Mesodermal cell (in vitro differentiated cells): ENCODE measurements around the gene MTHFD1L.
A peak's percentile ranks its signal among the peaks of the same experiment; 100 is the strongest.

ENCODE experiments used
- H3K27ac ChIP-seq: 2 replicates; pipeline ENCODE4 v1.7.0; 2013; ENCODE audit warnings: mild to moderate bottlenecking, low read depth, low read length, moderate library complexity; ENCODE audit not compliant: severe bottlenecking
- H3K36me3 ChIP-seq: 2 replicates; pipeline ENCODE4 v1.7.1; 2013; ENCODE audit warnings: mild to moderate bottlenecking, low read length, moderate library complexity; ENCODE audit not compliant: control insufficient read depth, insufficient read depth
- H3K4me1 ChIP-seq: one replicate; pipeline ENCODE4 v1.7.1; 2013; ENCODE audit warnings: mild to moderate bottlenecking, low read length; ENCODE audit not compliant: insufficient read depth, control insufficient read depth, poor library complexity, severe bottlenecking
- H3K4me3 ChIP-seq: 2 replicates; pipeline ENCODE4 v1.7.0; 2013; ENCODE audit warnings: low read length, control low read depth, mild to moderate bottlenecking; ENCODE audit not compliant: insufficient read depth, poor library complexity, severe bottlenecking; ENCODE audit errors: extremely low read depth
- H3K9me3 ChIP-seq: 2 replicates; pipeline ENCODE4 v1.7.1; 2013; ENCODE audit warnings: mild to moderate bottlenecking, low read length, moderate library complexity; ENCODE audit not compliant: control insufficient read depth
- WGBS, 2 experiments: methylation state at CpG; one replicate each; pipeline ENCODE4 v1.1.5; 2013; ENCODE audit warnings: missing lambda C conversion rate in 2 of 2; ENCODE audit not compliant: insufficient coverage in 2 of 2; 5-methylcytosine and 5-hydroxymethylcytosine counted together

MTHFD1L gene

DNA sequence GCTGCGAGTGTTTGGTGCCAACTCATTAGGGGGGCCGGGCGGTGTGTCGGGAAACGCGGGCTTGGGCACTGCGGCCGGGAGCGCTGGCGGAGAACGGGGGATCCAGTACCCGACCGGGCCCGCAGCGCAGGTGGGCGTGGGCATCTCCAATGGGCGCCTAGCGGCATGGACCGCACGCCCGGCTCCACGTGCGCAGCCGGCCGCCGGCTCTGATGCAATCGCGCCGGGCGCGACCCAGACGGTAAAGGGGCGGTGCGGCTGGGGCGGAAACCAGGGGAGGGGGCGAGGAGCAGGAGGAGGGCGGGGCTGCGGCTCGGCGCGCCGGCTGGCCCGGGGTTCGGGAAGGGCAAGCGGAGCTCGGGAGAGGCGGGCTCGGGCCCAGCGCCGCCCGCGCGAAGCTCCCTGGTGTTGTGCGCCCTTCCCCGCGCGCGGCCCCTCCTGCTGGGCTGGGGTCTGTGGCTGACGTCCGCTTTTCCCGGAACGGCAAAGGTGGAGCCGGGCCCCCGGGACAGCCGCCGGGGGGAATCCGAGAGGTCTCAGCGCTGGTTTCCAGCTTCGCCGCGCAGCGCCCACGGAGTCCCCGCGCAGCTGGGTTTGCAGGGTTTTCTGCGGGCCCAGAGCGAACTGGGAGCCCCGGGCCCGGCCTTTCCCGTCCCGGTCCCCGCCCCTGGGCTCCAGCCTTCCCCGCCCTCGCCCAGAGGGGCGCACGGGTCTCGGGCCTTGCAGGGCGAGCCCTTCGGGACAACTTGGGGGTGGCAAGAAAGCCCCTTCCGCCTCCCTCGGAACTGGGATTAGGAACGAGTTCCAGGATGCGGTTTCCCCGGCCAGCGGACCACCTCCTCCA is 867 bp downstream of the MTHFD1L start:
- Histone ChIP-seq H3K27ac (peak overlapping the region; percentile 97), H3K4me3 (peak overlapping the region; percentile 79), H3K36me3 (peaks cover 15% of the 10 kb centered on the region), H3K9me3 (no peaks in the 10 kb centered on the region), H3K4me1 (peaks cover 11% of the 10 kb centered on the region)
- 0 to 1% methylated on average over 68 to 76 of the region's 95 CpGs for whole genome bisulfite sequencing, 2 experiments

DNA sequence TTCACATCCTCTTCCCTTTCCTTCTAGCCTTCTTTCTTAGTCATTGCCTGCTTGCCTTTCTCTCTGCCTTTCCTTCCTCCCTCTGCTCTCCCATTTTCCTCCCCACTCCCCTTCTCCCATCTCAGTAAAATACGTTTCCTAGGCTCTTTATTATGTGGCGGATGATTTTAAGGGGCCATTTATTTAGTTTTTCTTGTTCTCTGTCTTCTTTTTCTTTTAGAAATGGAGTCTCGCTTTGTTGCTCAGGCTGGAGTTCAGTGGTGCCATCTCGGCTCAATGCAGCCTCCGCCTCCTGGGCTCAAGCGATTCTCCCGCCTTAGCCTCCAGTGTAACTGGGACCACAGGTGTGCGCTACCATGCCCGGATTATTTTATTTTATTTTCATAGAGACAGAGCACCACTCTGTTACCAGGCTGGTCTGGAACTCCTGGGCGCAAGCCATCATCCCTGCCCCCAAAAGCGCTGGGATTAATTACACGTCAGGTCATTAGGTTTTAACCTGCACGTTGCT is 1.5 kb downstream of the MTHFD1L start:
- Histone ChIP-seq H3K36me3 (peaks cover 15% of the 10 kb centered on the region), H3K4me1 (peaks cover 6% of the 10 kb centered on the region), H3K4me3 (peak overlapping the region; percentile 79), H3K9me3 (no peaks in the 10 kb centered on the region), H3K27ac (peak overlapping the region; percentile 97)
- 55 to 58% methylated on average over 11 of the region's 13 CpGs for WGBS, 2 experiments

DNA sequence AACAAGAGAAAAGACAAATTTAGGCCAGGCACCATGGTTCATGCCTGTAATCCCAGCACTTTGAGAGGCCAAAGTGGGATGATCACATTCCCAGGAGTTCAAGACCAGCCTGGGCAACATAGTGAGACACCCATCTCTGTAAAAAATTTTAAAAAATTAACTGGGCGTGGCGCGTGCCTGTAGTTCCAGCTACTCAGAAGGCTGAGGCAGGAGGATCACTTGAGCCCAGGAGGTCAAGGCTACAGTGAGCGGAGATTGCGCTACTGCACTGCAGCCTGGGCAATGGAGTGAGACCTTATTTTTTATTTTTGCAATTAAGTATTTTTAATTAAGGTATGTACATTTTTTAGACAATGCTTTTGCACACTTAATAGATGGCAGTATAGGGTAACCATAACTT is 3.3 kb downstream of the MTHFD1L start:
- H3K4me3 ChIP-seq: no peak overlapping the region
- H3K27ac ChIP-seq: no peak overlapping the region
- peaks cover 6% of the 10 kb centered on the region for H3K4me1 ChIP-seq
- H3K36me3 ChIP-seq: peaks cover 23% of the 10 kb centered on the region
- no peaks in the 10 kb centered on the region for H3K9me3 ChIP-seq
- 81 to 97% methylated on average over 3 of the region's 5 CpGs for WGBS, 2 experiments

DNA sequence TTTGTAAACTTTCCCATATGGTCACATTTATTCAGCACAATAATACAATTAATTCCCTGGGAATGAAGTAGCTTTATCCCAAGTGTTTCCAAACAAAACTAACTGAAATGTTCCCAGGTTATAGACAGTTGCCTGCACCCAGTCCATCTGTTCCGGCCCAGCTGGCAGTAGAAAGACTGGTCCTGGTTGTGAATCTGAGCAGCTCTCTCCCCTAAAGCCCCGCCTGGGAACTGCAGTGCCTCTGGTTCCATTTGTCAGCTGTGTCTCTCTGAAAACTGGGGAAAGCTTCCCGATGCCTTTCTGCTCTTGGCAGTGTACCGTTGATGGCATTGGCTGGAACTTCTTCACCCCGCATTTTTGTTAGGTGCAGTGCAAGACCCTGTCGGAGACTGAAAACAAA is 8.7 kb downstream of the MTHFD1L start:
- Histone ChIP-seq H3K36me3 (peaks cover 45% of the 10 kb centered on the region), H3K27ac (no peak overlapping the region), H3K4me3 (no peak overlapping the region), H3K4me1 (no peaks in the 10 kb centered on the region), H3K9me3 (no peaks in the 10 kb centered on the region)
- WGBS, 2 experiments: 90 to 91% methylated on average over 6 of the region's 6 CpGs

DNA sequence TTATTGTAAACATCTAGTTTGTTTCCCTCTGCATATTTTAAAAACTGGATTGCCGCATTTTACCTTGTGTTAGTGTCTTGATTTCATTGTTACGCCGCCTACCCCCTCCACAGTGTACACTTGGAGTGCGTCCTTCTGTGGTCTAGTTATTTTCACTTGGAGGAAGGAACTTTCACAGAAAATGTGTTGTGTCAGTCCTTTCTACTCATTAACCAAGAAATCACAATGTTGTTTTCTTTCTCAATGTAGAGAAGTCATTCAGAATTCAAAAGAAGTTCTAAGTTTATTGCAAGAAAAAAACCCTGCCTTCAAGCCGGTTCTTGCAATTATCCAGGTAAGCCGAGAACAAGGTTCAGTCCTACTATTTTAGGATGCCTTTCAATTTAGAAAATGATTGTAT is 10.3 kb downstream of the MTHFD1L start:
- H3K9me3 ChIP-seq: no peaks in the 10 kb centered on the region
- peaks cover 59% of the 10 kb centered on the region for H3K36me3 ChIP-seq
- peaks cover 10% of the 10 kb centered on the region for H3K4me1 ChIP-seq
- 84 to 95% methylated on average over 2 to 5 of the region's 6 CpGs for WGBS, 2 experiments
- no peak overlapping the region for H3K4me3 ChIP-seq
- H3K27ac ChIP-seq: no peak overlapping the region

DNA sequence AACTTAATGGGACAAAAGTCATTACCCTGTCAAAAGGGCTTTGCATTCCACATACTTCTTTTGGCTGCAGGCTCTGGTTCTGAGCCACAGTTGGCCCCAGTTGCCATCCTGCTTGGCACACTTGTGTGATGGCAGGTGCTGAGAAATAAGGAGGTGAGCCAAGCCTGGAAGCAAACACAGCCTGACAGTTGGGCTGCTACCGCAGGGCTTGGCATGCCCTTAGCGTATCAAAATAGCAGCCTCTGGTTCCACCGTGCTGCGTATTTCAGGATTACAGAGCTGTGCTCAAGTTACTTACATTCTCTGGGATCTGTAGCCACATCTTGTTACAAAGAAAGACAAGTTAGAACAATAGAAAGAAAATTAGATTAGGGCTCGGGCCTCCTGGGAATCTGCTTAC is 11.1 kb downstream of the MTHFD1L start:
- no peak overlapping the region for H3K27ac ChIP-seq
- H3K4me1 ChIP-seq: peaks cover 18% of the 10 kb centered on the region
- no peak overlapping the region for H3K4me3 ChIP-seq
- WGBS, 2 experiments: 85 to 97% methylated on average over 4 of the region's 5 CpGs
- H3K36me3 ChIP-seq: peaks cover 55% of the 10 kb centered on the region
- no peaks in the 10 kb centered on the region for H3K9me3 ChIP-seq

DNA sequence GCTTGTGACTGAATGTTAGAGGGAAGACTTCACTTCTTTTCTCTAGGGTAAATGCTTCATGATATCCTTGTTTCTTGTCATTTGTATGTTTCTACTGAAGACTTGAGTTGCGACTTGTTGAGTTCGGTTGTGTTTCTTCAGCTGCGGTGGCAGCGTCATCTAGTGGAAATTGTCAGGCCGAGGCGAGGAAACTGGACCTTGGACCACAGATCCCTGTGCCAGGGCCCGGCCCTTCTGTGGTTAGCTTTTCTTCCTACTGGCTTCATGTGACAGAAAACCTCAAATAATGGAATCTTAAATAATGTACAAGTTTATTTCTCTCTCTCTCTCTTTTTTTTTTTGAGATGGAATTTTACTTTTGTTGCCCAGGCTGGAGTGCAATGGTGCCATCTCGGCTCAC is 12.4 kb downstream of the MTHFD1L start:
- Histone ChIP-seq H3K27ac (peak overlapping the region; percentile 23), H3K4me1 (peaks cover 28% of the 10 kb centered on the region), H3K9me3 (no peaks in the 10 kb centered on the region), H3K36me3 (peaks cover 47% of the 10 kb centered on the region), H3K4me3 (no peak overlapping the region)
- 94 to 95% methylated on average over 6 to 7 of the region's 8 CpGs for WGBS, 2 experiments

DNA sequence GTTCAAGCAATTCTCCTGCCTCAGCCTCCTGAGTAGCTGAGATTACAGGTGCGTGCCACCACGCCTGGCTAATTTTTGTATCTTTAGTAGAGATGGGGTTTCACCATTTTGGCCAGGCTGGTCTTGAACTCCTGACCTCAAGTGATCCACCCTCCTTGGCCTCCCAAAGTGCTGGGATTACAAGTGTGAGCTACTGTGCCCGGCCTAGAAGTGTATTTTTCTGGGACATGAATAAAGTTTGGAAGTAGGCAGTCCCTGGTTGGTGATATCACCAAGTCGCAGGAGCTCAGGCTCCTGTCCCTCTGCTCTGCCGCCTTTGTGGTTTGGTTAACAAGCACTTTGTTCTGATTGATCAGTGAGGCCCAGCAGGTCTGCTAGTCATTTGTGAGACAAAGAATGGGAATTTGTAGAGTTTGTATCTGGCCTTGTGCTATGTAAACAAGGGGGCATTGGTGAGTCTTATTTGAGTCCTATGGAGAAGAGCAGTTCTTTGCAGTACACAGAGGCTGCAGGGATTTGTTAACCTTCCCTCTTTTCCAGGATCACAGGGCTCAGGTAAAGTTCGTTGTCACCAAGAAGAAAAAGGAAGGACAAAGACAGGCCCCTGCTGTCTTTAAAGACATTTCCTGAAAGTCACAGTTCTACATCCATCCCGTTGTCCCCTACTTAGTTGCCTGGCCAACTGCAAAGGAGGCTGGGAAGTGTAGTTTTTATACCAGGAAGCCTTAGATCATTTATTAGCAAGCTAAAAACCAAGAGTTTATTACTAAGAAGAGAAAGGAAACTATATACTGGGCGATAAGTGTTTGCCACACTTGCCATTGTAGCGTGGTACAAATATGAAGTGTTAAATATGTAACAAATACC is 13.1 kb downstream of the MTHFD1L start:
- 31 to 42% methylated on average over 3 to 5 of the region's 9 CpGs for WGBS, 2 experiments
- Histone ChIP-seq H3K27ac (peak overlapping the region; percentile 71), H3K4me1 (peaks cover 35% of the 10 kb centered on the region), H3K4me3 (no peak overlapping the region), H3K36me3 (peaks cover 53% of the 10 kb centered on the region), H3K9me3 (no peaks in the 10 kb centered on the region)

DNA sequence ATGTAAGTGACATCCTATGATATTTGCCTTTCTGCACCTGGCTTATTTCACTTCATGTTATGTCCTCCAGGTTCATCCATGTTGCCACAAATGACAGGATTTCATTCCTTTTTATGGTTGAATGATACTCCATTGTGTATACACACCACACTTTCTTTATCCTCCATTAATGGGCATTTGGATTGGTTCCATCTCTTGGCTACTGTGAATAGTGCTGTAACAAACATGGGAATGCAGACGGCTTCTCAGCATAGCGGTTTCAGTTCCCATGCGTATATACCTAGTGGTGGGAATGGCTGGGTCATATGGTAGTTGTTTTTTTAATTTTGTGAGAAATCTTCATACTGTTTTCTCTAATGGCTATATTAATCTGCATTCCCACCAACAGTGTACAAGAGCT is 14.8 kb downstream of the MTHFD1L start:
- Histone ChIP-seq H3K4me1 (peaks cover 36% of the 10 kb centered on the region), H3K9me3 (no peaks in the 10 kb centered on the region), H3K4me3 (no peak overlapping the region), H3K27ac (no peak overlapping the region), H3K36me3 (peaks cover 60% of the 10 kb centered on the region)
- 92% methylated on average over 2 to 3 of the region's 3 CpGs for WGBS, 2 experiments

DNA sequence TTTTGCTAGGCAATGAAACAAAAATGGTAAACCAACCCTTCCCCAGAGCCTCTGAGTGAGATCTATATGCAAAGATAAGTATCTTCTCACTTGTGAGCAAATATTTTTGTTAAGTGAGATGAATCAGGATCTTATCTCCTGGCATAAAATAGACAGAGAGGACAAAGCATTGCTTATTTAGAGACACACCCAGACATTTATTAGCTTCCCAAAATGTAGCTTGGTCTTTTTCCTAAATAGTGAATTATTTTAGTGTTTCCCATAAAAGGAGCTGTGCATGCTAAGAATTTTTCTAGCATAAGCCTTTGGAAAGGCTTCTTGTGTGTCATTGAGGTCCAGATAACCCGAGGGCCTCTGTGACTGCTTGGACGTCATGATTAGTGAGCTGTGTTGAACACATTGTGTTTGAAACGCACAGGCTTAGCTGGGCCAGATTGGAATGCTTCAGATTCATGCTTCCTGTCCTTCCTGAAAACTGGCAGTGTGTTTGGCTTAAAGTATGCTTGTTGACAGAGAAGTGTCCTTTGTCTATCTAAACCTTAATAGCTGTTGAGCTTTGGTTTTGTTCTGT is 16.5 kb downstream of the MTHFD1L start:
- H3K27ac ChIP-seq: peak overlapping the region; percentile 94
- 41 to 54% methylated on average over 3 of the region's 3 CpGs for WGBS, 2 experiments
- no peak overlapping the region for H3K4me3 ChIP-seq

More for the DNA sequence above, 16.5 kb downstream of the MTHFD1L start:
- Histone ChIP-seq H3K36me3 (peaks cover 57% of the 10 kb centered on the region), H3K4me1 (peaks cover 36% of the 10 kb centered on the region), H3K9me3 (no peaks in the 10 kb centered on the region)
